ENCODE measurements around the gene SIGLEC8. TPM values are rescaled to one million over a fixed set of nuclear protein-coding genes. Genes with fewer than 3 reads are reported as not detected.

The SIGLEC8 gene
- total RNA-seq, 4 donors from 2014 or later, result 0.27 to 1.3 TPM; not detected in 2

GRCh38 chr19:51407511-51408131 lies 50.6 kb downstream of the SIGLEC8 start:
- intact Hi-C loops (cut with DNase I; ENCODE audit: low total_unique reads), result no loop called here
- in situ Hi-C loops (cut with MboI; ENCODE audit: low pct_ligation_motif_present in 1 of 4, low pct_unique_long_range_greater_than_20kb in 1 of 4, low sequenced_read_pairs in 3 of 4), result no loop called here
- H3K27me3 ChIP-seq, result no peaks in the 10 kb centered on the region
- TF ChIP-seq POLR2AphosphoS5 (IDR thresholded peaks at IDR 0.05), result no peak
- peak; percentile 40 to 68 (median 47) for TF ChIP-seq CTCF (IDR thresholded peaks at IDR 0.05)
- 22% methylated on average over 6 of the region's 6 CpGs; no CpG with 5 or more reads in 1 of the 2 donors for WGBS, 2 donors (ENCODE audit: low coverage in 1 of 2)
- H3K36me3 ChIP-seq, result no peaks in the 10 kb centered on the region
- H3K4me3 ChIP-seq, result no peak overlapping the region
- no peaks in the 10 kb centered on the region for H3K4me1 ChIP-seq
- peak; percentile 37 for DNase-seq
- H3K9me3 ChIP-seq, result peaks cover 0 to 3% of the 10 kb centered on the region in 2 donors
- no peak overlapping the region for H3K27ac ChIP-seq

- Histone ChIP-seq H3K36me3 (no peaks in the 10 kb centered on the region), H3K4me1 (no peaks in the 10 kb centered on the region), H3K9me3 (peaks cover 0 to 15% of the 10 kb centered on the region in 2 donors), H3K27ac (no peak overlapping the region), H3K27me3 (no peaks in the 10 kb centered on the region), H3K4me3 (no peak overlapping the region)
- in situ Hi-C loops (cut with MboI; ENCODE audit: low pct_ligation_motif_present in 1 of 4, low pct_unique_long_range_greater_than_20kb in 1 of 4, low sequenced_read_pairs in 3 of 4) (no loop called here), intact Hi-C loops (cut with DNase I; ENCODE audit: low total_unique reads) (no loop called here)
- DNase-seq, result no peak
- 94 to 95% methylated on average over 7 to 9 of the region's 9 CpGs for WGBS, 2 donors (ENCODE audit: low coverage in 1 of 2)
- TF ChIP-seq CTCF (IDR thresholded peaks at IDR 0.05) (no peak), EP300 (IDR thresholded peaks at IDR 0.05; ENCODE audit: low read depth) (no peak), POLR2A (IDR thresholded peaks at IDR 0.05) (no peak)
Observed at GRCh38 chr19:51402117-51402516, 56.1 kb downstream of the SIGLEC8 start.

Small RNAs within 50 kb of the gene (small RNA-seq; reads per million reads assigned to genes)
- gene AC020914.3 (0 reads per million in 4 donors), gene AC020914.5 (0 reads per million in 4 donors)

Other genes with a start within 250 kb of the SIGLEC8 start
- 1 to 10 TPM in 2 of 4 donors, not detected in 2; 2.5 to 2.6 TPM for gene CD33, start 233.4 kb downstream of the SIGLEC8 start, total RNA-seq
- gene SIGLECL1, start 207.4 kb downstream of the SIGLEC8 start, total RNA-seq, result not detected
- under 1 TPM in 1 of 4 donors, not detected in 3; 0.27 TPM for gene IGLON5, start 146.8 kb downstream of the SIGLEC8 start, total RNA-seq
- gene VSIG10L, start 116.3 kb downstream of the SIGLEC8 start, total RNA-seq, result 1 to 10 TPM in 3 of 4 donors, under 1 TPM in 1; 0.60 to 2.2 (median 1.8) TPM
- 100 to 1,000 TPM in 2 of 4 donors, 10 to 100 TPM in 2; 56.9 to 147 (median 99.1) TPM for gene ETFB, start 92.1 kb downstream of the SIGLEC8 start, total RNA-seq
- not detected for gene CLDND2, start 89.5 kb downstream of the SIGLEC8 start, total RNA-seq
- gene NKG7, start 85.8 kb downstream of the SIGLEC8 start, total RNA-seq, result 1 to 10 TPM in 2 of 4 donors, not detected in 2; 1.6 to 3.0 TPM
- not detected for gene LIM2, start 70.5 kb downstream of the SIGLEC8 start, total RNA-seq
- gene C19orf84, start 67.9 kb downstream of the SIGLEC8 start, total RNA-seq, result not detected
- 10 to 100 TPM in 1 of 4 donors, 1 to 10 TPM in 2, not detected in 1; 3.7 to 15.7 (median 4.9) TPM for gene SIGLEC10, start 40.8 kb downstream of the SIGLEC8 start, total RNA-seq
- gene CEACAM18, start 20.1 kb upstream of the SIGLEC8 start, total RNA-seq, result not detected
- gene SIGLEC12, start 43.3 kb upstream of the SIGLEC8 start, total RNA-seq, result under 1 TPM in 2 of 4 donors, not detected in 2; 0.41 to 0.48 TPM
- gene SIGLEC6, start 73.2 kb upstream of the SIGLEC8 start, total RNA-seq, result 1 to 10 TPM in 2 of 4 donors, under 1 TPM in 1, not detected in 1; 0.55 to 4.4 (median 1.7) TPM
- gene ZNF175, start 112.8 kb upstream of the SIGLEC8 start, total RNA-seq, result 10 to 100 TPM in 1 of 4 donors, 1 to 10 TPM in 3; 5.6 to 12.7 (median 6.6) TPM
- gene SIGLEC5, start 171.9 kb upstream of the SIGLEC8 start, total RNA-seq, result 1 to 10 TPM in 1 of 4 donors, not detected in 3; 1.1 TPM
- 1 to 10 TPM in 2 of 4 donors, not detected in 2; 2.2 to 6.0 TPM for gene SIGLEC14, start 188.4 kb upstream of the SIGLEC8 start, total RNA-seq
- 10 to 100 TPM in 2 of 4 donors, 1 to 10 TPM in 2; 2.3 to 25.1 (median 12.4) TPM for gene SPACA6, start 234.9 kb upstream of the SIGLEC8 start, total RNA-seq

Measured in transverse colon (tissue), 4 donors.